Neural crest cell (in vitro differentiated cells): ENCODE data around the gene CCDC33. TPM values are rescaled to one million over a fixed set of nuclear protein-coding genes. Genes with fewer than 3 reads are reported as not detected.

Experiments used
- DNase-seq: peaks from one replicate; pipeline ENCODE4 v3.0.0; 2021; ENCODE audit warnings: low read depth, mixed read lengths, low spot score
- H3K27ac Mint-ChIP-seq: one replicate; pipeline ENCODE4 v1.8.0; 2021; ENCODE audit warnings: mild to moderate bottlenecking, mixed read lengths; ENCODE audit not compliant: unreplicated experiment
- H3K27me3 Mint-ChIP-seq: 2 replicates; pipeline ENCODE4 v1.8.0; 2021; ENCODE audit warnings: low read depth, mild to moderate bottlenecking, mixed read lengths
- H3K36me3 Mint-ChIP-seq: 2 replicates; pipeline ENCODE4 v1.8.0; 2021; ENCODE audit warnings: low read depth, mild to moderate bottlenecking, mixed read lengths
- H3K4me1 Mint-ChIP-seq: 2 replicates; pipeline ENCODE4 v1.8.0; 2021; ENCODE audit warnings: mixed read lengths
- H3K4me3 Mint-ChIP-seq: one replicate; pipeline ENCODE4 v1.8.0; 2021; ENCODE audit warnings: mild to moderate bottlenecking, mixed read lengths
- H3K9me3 Mint-ChIP-seq: 2 replicates; pipeline ENCODE4 v1.8.0; 2021; ENCODE audit warnings: mixed read lengths
- total RNA-seq: library from RNA; stranded (reverse); gene quantifications from 2 replicates; pipeline ENCODE4 v1.2.1, GENCODE V29; 2021
- TF ChIP-seq, protein P1 (sequence below): fragments of 200-600 bp; sonication (generic); conservative IDR thresholded peaks from 2 replicates; pipeline ENCODE4 v1.5.0; 2021; ENCODE audit warnings: antibody characterized with exemption, mild to moderate bottlenecking

The CCDC33 gene
- total RNA-seq, 1 donor from 2014 or later = 15.1 TPM

DNA sequence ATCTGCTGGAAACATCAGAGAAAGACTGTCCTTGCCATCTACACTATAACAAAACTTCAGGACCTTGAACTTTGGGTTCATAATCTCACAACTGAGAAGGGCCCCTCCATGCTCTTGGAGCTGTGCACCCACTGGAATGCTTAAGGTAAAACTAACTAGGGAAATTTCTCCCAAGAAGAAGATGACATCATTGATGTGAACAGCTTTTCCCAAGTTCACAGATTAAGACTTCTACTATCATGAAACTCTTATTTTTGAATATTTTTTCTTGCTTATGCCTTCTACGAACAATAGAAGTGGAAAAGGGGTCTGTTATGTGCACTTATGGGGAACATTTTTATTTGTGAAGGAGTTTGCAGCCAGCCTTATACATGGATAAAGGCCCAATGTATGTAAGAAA, 126.4 kb downstream of the CCDC33 start:
- no peak overlapping the region for H3K27ac Mint-ChIP-seq
- peaks cover 38% of the 10 kb centered on the region for H3K27me3 Mint-ChIP-seq
- TF ChIP-seq, protein P1, sequence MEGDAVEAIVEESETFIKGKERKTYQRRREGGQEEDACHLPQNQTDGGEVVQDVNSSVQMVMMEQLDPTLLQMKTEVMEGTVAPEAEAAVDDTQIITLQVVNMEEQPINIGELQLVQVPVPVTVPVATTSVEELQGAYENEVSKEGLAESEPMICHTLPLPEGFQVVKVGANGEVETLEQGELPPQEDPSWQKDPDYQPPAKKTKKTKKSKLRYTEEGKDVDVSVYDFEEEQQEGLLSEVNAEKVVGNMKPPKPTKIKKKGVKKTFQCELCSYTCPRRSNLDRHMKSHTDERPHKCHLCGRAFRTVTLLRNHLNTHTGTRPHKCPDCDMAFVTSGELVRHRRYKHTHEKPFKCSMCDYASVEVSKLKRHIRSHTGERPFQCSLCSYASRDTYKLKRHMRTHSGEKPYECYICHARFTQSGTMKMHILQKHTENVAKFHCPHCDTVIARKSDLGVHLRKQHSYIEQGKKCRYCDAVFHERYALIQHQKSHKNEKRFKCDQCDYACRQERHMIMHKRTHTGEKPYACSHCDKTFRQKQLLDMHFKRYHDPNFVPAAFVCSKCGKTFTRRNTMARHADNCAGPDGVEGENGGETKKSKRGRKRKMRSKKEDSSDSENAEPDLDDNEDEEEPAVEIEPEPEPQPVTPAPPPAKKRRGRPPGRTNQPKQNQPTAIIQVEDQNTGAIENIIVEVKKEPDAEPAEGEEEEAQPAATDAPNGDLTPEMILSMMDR = no peak
- no peak overlapping the region for H3K4me3 Mint-ChIP-seq
- H3K9me3 Mint-ChIP-seq = no peaks in the 10 kb centered on the region
- peaks cover 5% of the 10 kb centered on the region for H3K4me1 Mint-ChIP-seq
- no peaks in the 10 kb centered on the region for H3K36me3 Mint-ChIP-seq
- DNase-seq = no peak

DNA sequence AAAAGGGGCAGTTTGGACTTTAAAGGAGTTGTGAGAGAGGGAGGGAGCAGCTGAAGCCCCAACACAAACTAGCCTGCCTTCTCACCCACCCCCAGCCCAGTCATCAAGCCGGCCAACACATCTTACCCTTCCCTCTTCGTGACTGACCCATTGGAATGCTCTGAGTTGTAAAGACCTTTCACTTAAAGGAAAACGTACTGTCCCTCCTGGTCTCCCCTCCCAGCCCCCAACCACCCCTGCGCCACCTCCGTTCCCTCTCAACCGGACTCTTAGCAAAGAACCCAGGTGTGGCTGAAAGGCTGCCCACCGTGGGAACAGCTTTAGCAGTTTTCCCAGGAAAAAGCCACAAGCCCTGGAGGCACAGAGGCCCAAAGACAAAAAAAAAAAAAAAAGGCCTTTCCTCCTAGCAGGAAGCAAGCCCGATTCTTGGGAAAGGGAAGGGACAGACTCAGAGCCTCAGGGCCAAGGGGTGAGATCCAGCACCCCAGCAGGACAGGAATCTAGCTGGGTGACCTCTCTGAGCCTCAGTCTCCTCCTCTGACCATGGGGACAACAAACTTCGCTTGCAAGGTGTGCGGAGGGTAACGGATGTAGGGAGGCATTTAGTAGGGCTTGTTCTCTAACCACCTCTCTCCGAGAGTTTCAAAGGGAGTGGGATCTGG, 128.9 kb downstream of the CCDC33 start:
- peaks cover 5% of the 10 kb centered on the region for H3K4me1 Mint-ChIP-seq
- H3K27me3 Mint-ChIP-seq = peaks cover 49% of the 10 kb centered on the region
- H3K27ac Mint-ChIP-seq = no peak overlapping the region
- H3K9me3 Mint-ChIP-seq = no peaks in the 10 kb centered on the region
- TF ChIP-seq, protein P1 = no peak
- H3K36me3 Mint-ChIP-seq = no peaks in the 10 kb centered on the region
- DNase-seq = no peak
- H3K4me3 Mint-ChIP-seq = peak overlapping the region; percentile 82

DNA sequence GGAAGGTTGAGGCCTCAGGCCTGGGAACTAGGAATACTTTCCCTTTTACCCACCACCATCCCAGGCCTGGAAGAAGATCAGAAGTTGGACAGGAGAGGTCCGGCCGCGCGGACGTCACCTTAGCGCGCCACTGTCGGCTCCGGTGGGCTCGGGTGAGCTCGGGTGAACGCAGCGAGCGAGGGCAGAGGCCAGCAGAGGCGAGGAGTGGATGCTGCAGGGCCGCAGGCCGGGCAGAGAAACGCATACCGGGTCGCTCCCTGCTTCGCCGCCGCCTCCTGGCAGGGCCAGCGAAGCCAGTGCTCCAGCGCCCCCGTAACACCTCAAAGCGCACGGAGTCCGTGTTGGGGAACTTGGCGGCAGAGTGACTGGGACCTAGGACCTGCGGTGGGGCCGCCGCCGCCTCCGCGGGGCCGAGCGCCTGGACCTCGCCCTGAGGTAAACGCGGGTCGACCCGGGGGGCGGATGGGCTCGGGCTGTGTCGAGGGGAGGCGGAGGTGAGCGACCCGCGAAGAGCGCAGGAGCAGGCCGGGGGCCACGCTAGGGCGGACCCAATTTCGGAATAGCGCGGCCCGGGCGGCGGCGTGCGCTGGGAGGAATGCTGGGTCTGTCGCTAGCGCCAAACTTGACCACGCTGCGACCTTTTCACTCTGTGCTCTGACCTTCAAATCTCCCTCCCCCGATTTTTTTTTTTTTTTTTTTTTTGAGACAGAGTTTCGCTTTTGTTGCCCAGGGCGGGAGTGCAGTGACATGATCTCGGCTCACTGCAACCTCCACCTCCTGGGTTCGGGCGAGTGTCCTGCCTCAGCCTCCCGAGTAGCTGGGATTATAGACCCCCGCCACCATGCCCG, 129.7 kb downstream of the CCDC33 start:
- peak overlapping the region; percentile 82 for H3K4me3 Mint-ChIP-seq
- H3K27ac Mint-ChIP-seq = no peak overlapping the region
- no peaks in the 10 kb centered on the region for H3K36me3 Mint-ChIP-seq

DNA sequence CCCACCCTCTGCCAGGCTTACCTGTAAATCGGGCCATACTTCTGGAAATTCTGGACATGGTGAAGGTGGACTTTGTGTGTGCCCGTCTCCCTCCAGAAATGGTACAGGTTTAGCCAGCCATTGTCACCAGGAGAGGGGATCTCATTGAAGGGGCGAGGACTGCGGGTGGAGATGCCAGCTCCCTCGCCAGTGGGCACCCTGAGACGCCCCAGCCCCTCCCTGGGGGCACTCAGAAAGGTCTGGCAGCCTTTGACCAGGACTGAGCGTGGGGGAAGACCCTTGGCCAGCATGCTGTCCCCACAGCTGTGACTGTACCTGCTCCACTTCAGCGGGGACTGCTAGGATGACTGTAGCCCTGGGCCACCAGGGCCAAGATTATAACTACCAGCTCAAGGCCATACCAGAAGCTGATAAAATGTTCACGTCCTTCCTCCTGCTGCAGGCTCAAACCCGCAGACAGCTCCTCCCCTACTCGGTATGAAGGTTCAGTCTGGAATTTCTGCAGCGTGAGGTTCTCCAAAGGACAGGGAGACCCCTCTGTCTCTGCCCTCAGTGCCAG, 131.2 kb downstream of the CCDC33 start, which contains the start of gene CYP11A1:
TSS of gene CYP11A1 (minus strand) at position 351 of the 559 bp plus-strand sequence. CDS start at position 290, 61 bp downstream.
- Mint-ChIP-seq H3K27ac (no peak within 1 kb of the TSS), H3K27me3 (peaks cover 57% of the 10 kb centered on the region), H3K4me3 (peak within 1 kb of the TSS; percentile 47), H3K4me1 (peaks cover 5% of the 10 kb centered on the region), H3K36me3 (no peaks in the 10 kb centered on the region), H3K9me3 (no peaks in the 10 kb centered on the region)
- DNase-seq = no peak
- TF ChIP-seq, protein P1 = no peak

More for the DNA sequence above, 129.7 kb downstream of the CCDC33 start:
- H3K9me3 Mint-ChIP-seq = no peaks in the 10 kb centered on the region
- TF ChIP-seq, protein P1 = peak; percentile 16
- H3K4me1 Mint-ChIP-seq = peaks cover 5% of the 10 kb centered on the region
- H3K27me3 Mint-ChIP-seq = peaks cover 52% of the 10 kb centered on the region
- peak; percentile 43 for DNase-seq

DNA sequence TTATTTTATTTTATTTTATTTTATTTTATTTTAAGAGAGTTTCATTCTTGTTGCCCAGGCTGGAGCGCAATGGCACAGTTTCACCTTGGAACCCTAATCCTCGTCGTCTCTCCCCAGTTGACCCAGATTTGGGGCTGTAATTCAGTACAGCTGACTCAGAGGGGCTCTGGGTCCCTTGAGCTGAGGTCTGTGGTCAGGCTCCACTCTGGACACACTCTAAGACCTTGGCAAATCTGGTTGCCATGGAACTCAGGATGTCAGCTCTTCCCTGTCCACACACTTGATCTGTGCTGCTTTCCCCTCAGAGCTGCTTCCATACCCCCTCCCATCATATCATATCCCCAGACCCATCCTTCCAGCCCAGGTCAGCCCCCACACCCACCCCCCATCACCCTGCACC, 132.0 kb downstream of the CCDC33 start:
- H3K4me1 Mint-ChIP-seq = peaks cover 6% of the 10 kb centered on the region
- H3K36me3 Mint-ChIP-seq = no peaks in the 10 kb centered on the region
- TF ChIP-seq, protein P1 = no peak
- H3K27ac Mint-ChIP-seq = no peak overlapping the region
- H3K4me3 Mint-ChIP-seq = no peak overlapping the region
- no peaks in the 10 kb centered on the region for H3K9me3 Mint-ChIP-seq
- peaks cover 58% of the 10 kb centered on the region for H3K27me3 Mint-ChIP-seq
- no peak for DNase-seq
